Measurements from ENCODE around the gene MAML3.

MAML3 gene

DNA sequence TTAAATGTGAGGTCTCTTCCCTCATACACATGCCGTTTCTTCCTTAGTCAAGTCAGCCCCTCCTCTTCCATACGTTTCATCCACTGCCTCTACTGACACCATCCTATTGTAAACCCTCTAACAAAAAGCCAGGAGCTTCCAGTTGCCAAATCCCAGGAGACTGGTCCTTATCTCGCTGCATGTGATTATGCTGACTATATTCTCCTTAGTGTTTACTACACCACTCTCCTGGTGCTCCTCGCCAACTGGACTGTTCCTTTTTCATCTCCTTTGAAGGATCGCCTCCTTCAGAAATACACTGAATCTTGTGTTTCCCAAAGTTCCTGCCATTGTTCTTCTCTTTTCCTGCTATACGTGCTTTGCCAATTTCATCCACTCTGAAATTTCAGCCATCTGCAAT is 27.7 kb downstream of the MAML3 start:
- no peak for DNase-seq (ENCODE audit: low spot score)

DNA sequence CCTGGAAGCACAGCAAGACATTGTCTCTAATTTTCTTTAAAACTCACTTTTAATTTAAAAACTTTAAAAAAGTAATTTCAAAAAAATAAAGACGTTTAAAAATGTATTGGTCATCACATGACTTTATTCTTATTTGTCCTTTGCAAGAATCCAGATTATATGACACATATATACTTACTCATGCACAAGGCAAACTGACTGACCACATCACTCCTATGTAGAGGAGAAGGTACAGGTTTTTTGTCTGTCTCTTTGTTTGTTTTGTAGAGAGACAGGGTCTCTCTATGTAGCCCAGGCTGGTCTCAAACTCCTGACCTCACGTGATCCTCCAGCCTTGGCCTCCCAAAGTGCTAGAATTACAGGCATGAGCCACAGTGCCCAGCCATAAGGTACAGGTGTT is 28.6 kb downstream of the MAML3 start:
- no peak for DNase-seq (ENCODE audit: low spot score)

GRCh38 chr4:140123666-140124377 is 30.2 kb downstream of the MAML3 start:
- DNase-seq (ENCODE audit: low spot score): no peak

DNA sequence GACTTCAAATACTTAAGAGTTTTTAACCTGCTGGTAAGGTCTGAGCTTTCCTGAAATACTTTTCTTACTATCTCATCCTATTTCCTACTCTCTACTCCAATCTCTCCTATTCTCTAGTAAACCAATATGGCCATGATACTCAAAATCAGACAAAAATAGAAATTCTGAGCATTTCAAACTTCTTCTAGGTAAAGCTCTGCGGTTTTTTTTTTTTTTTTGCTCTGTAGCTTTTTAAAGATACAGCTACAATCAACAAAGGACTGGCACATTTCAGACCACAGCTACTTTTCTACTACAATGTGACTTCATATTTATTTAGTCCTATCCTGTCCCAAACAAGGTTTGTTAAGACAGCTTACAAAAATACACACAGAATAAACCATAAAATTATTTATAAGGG is 31.1 kb downstream of the MAML3 start:
- DNase-seq (ENCODE audit: low spot score): no peak

DNA sequence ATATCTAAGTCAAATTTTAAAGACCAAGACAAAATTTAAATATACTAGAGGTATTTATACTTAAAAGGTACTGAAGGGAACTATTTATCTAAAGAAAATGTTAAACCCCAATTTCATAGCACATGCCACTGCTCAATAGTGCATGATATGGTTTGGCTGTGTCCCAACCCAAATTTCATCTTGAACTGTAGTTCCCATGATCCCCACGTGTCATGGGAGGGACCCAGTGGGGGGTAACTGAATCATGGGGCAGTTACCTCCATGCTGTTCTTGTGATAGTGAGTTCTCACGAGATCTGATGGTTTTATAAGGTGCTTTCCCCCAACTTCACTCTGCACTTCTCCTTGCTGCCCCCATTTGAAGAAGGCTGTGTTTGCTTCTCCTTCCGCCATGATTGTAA is 32.3 kb downstream of the MAML3 start:
- no peak for DNase-seq (ENCODE audit: low spot score)

GRCh38 chr4:140118931-140119640 is 34.9 kb downstream of the MAML3 start:
- no peak for DNase-seq (ENCODE audit: low spot score)

- no peak for DNase-seq (ENCODE audit: low spot score)
Measured at GRCh38 chr4:140117947-140118346, 36.0 kb downstream of the MAML3 start.

GRCh38 chr4:140116442-140117104 is 37.4 kb downstream of the MAML3 start:
- DNase-seq (ENCODE audit: low spot score): peak; percentile 62

GRCh38 chr4:140115140-140115539 is 38.8 kb downstream of the MAML3 start:
- no peak for DNase-seq (ENCODE audit: low spot score)

- DNase-seq (ENCODE audit: low spot score): no peak
Measured at GRCh38 chr4:140113653-140114052, 40.3 kb downstream of the MAML3 start.

- no peak for DNase-seq (ENCODE audit: low spot score)
Measured at GRCh38 chr4:140112576-140112975, 41.4 kb downstream of the MAML3 start.

GRCh38 chr4:140111256-140111655 is 42.7 kb downstream of the MAML3 start:
- DNase-seq (ENCODE audit: low spot score): no peak

GRCh38 chr4:140110542-140111215 is 43.3 kb downstream of the MAML3 start:
- no peak for DNase-seq (ENCODE audit: low spot score)

GRCh38 chr4:140109737-140110136 is 44.2 kb downstream of the MAML3 start:
- DNase-seq (ENCODE audit: low spot score): no peak

DNA sequence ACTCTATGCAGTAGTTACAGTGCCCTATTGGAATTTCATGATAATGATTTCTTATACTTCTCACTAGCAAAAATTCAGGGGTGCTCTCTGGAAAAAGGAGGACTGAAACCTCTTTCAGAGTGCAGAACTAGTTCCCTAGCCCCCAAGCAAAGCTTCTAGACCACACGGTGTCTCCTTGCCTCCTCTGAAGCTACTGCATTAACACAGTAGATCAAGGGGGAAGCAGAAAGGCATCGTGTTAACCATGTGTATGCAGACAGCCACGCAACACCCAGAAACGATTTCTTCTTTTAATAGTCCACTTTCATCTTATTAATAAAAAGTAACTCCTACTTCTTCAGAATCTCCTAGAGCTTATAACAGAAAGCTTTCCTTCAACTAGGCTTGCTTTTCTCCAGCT is 44.7 kb downstream of the MAML3 start:
- no peak for DNase-seq (ENCODE audit: low spot score)

DNA sequence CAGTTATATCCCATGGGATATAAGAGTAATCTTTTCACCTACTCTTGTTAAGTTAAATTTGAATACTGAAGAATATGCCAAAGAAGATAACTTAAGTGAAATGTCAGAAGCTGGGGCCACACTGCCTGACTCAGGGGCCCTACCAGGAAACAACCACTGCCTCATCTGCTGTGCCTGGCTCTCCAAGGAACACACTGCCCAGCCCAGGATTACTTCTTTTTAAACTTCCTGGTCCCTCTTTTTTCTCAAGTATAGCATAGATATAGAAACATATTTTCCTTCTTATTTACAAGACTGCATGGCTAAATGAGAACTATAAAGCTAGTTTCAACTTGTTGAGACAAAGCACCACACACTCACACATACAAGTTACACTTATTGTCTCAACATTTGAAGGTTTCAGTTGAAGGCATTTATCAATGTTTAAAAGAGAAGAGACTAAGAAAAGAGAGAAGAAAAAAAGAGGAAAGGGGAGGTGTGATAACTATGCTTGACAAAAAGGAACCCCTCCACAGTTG is 45.2 kb downstream of the MAML3 start:
- no peak for DNase-seq (ENCODE audit: low spot score)

GRCh38 chr4:140108243-140108642 is 45.7 kb downstream of the MAML3 start:
- no peak for DNase-seq (ENCODE audit: low spot score)

DNA sequence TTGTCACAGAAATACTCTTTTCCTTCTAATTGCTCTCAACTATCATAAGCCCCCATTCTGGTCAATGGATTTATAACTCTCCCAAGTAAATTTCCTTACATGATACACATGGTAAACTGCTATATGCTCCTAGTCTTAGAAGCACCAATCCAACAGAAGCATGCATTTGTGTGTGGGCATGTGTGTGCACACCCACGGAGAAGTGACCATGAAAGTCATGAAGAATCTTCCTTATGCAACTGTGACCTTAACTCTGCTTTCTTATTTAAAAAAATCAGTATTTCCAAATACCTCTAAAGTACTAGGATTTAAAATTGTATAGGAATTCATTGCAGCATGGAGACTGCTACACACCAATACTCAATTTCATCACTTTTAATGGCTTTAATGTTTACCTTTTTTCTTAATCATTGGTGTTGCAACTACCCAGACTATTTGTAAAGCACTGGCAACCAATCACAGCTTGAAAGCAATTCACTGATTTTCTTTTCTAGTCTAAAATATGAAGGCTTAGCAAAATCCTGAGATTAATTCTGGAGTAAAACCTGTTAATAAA is 47.6 kb downstream of the MAML3 start:
- DNase-seq (ENCODE audit: low spot score): no peak

- DNase-seq (ENCODE audit: low spot score): no peak
Measured at GRCh38 chr4:140105436-140105835, 48.5 kb downstream of the MAML3 start.

DNA sequence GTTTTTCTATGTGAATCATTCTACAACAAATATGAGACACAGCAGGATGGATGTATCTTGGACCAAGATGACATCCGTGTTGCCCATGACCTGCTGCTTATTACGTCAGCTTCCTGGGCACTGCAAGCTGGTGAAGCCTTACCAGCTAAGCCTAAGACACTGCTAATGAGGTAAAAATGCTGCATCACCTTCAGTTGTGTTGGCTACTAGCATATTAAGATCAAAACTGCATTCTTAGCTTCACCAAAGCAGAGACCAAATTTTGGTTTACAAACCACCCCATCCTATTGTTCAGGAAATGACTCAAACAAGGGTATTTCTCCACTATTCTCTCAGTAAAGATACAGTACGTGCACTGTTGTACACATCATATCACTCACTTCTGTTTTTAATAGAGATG is 50.3 kb downstream of the MAML3 start:
- DNase-seq (ENCODE audit: low spot score): peak; percentile 88

- DNase-seq (ENCODE audit: low spot score): no peak
Measured at GRCh38 chr4:140102421-140102820, 51.6 kb downstream of the MAML3 start.

- DNase-seq (ENCODE audit: low spot score): no peak
Measured at GRCh38 chr4:140100771-140101170, 53.2 kb downstream of the MAML3 start.
